Activated B cell treated with CpG ODN at 0.5 μM for 24 hours (primary cell): Measurements from ENCODE around the gene SP6. TPM values are rescaled to one million over a fixed set of nuclear protein-coding genes. Genes with fewer than 3 reads are reported as not detected.
A peak's percentile ranks its signal among the peaks of the same experiment; 100 is the strongest.

Source experiments
- ATAC-seq: fragments of 200-7000 bp; cut with Tn5 transposase; one replicate; pipeline ENCODE4 v1.10.0; 2021; ENCODE audit warnings: low read depth, mild to moderate bottlenecking, moderate library complexity
- CTCF ChIA-PET: fragments of 350-600 bp; sonication (Branson Sonifier 250); formaldehyde crosslinking; loops from one replicate; lab custom pipeline; 2021; ENCODE audit warnings: antibody characterized with exemption; lab: Charles Lee
- POLR2A ChIA-PET: fragments of 350-600 bp; sonication (Branson Sonifier 250); formaldehyde crosslinking; loops from one replicate; lab custom pipeline; 2021; ENCODE audit warnings: antibody characterized with exemption; lab: Charles Lee
- DNase-seq: peaks from one replicate; pipeline ENCODE4 v3.0.0; 2022
- H3K27ac Mint-ChIP-seq: one replicate; pipeline ENCODE4 v1.8.0; 2020; ENCODE audit warnings: mixed read lengths
- H3K27me3 Mint-ChIP-seq: one replicate; pipeline ENCODE4 v1.8.0; 2021; ENCODE audit warnings: mixed read lengths
- H3K36me3 Mint-ChIP-seq: one replicate; pipeline ENCODE4 v1.8.0; 2021; ENCODE audit warnings: low read depth, mixed read lengths
- H3K4me1 Mint-ChIP-seq: one replicate; pipeline ENCODE4 v1.8.0; 2021; ENCODE audit warnings: mixed read lengths
- H3K4me3 Mint-ChIP-seq: one replicate; pipeline ENCODE4 v1.8.0; 2020; ENCODE audit warnings: mild to moderate bottlenecking, mixed read lengths
- H3K9me3 Mint-ChIP-seq: one replicate; pipeline ENCODE4 v1.8.0; 2020; ENCODE audit warnings: mixed read lengths
- CTCF ChIP-seq: fragments of 200-600 bp; IDR thresholded peaks from one replicate; pipeline ENCODE4 v1.8.0; 2022; ENCODE audit warnings: antibody characterized with exemption, mild to moderate bottlenecking
- intact Hi-C: fragments of 100-400 bp; cut with micrococcal nuclease; formaldehyde crosslinking; loops from one replicate; pipeline ENCODE4 v1.15.1; 2024
- total RNA-seq: library from RNA; stranded (reverse); gene quantifications from 2 replicates; pipeline ENCODE4 v1.2.3, GENCODE V29; 2022

The SP6 gene
- total RNA-seq, 1 donor from 2014 or later: 0.09 TPM

DNA sequence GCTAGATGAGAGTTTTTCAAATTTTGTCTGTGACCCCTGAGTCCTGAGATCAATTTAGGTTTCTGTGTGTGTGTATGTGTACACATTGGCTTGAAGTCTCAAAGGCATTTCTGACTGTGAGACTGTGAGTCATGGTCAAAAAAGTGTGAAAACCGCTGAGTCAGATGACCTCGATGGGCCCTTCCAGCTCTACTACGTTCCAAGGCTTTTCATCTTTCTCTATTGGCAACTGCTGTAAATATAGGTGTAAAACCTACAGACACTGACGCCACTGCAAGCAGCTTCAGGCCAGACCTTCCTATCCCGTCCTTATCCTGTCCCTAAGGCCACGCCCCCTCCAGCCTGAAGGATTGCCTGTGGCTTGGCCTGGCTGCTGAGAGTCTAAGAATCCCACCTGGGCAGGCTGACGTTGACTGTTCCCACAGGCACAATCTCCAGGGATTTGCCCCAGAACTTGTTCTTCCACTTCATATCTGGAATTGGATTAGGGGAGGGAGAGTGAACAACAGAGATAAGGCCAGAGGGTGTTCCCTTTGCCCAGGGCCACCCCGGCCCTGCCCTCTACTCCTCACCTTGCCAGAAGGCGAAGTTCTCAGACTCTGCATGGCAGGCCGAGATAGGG, 40.7 kb downstream of the SP6 start:
- no peaks in the 10 kb centered on the region for H3K27me3 Mint-ChIP-seq
- intact Hi-C loops: no loop called here
- ATAC-seq (peak; percentile 21), DNase-seq (no peak)
- no peak for TF ChIP-seq CTCF
- H3K4me3 Mint-ChIP-seq: no peak overlapping the region
- ChIA-PET CTCF (no interaction called here), POLR2A (no interaction called here)
- no peaks in the 10 kb centered on the region for H3K9me3 Mint-ChIP-seq
- H3K36me3 Mint-ChIP-seq: peaks cover 81% of the 10 kb centered on the region
- H3K4me1 Mint-ChIP-seq: no peaks in the 10 kb centered on the region
- no peak overlapping the region for H3K27ac Mint-ChIP-seq

GRCh38 chr17:47808830-47809480, 42.0 kb downstream of the SP6 start:
- CTCF ChIA-PET: no interaction called here

GRCh38 chr17:47808036-47808829, 42.7 kb downstream of the SP6 start:
- ChIA-PET CTCF (no interaction called here), POLR2A (no interaction called here)
- H3K4me3 Mint-ChIP-seq: no peak overlapping the region
- no peak for TF ChIP-seq CTCF
- no peak overlapping the region for H3K27ac Mint-ChIP-seq
- peaks cover 65% of the 10 kb centered on the region for H3K36me3 Mint-ChIP-seq
- ATAC-seq: no peak
- H3K4me1 Mint-ChIP-seq: no peaks in the 10 kb centered on the region
- no peak for DNase-seq
- H3K9me3 Mint-ChIP-seq: no peaks in the 10 kb centered on the region
- no peaks in the 10 kb centered on the region for H3K27me3 Mint-ChIP-seq
- intact Hi-C loops: no loop called here

More at GRCh38 chr17:47808830-47809480, 42.0 kb downstream of the SP6 start:
- DNase-seq (no peak), ATAC-seq (no peak)
- POLR2A ChIA-PET: no interaction called here
- Mint-ChIP-seq H3K36me3 (peaks cover 71% of the 10 kb centered on the region), H3K4me3 (no peak overlapping the region), H3K27ac (no peak overlapping the region), H3K4me1 (no peaks in the 10 kb centered on the region), H3K27me3 (no peaks in the 10 kb centered on the region), H3K9me3 (no peaks in the 10 kb centered on the region)
- TF ChIP-seq CTCF: no peak
- intact Hi-C loops: no loop called here

GRCh38 chr17:47807421-47807820, 43.5 kb downstream of the SP6 start:
- CTCF ChIA-PET: no interaction called here
- H3K9me3 Mint-ChIP-seq: no peaks in the 10 kb centered on the region
- no peak for ATAC-seq
- no peak overlapping the region for H3K4me3 Mint-ChIP-seq
- POLR2A ChIA-PET: no interaction called here
- no peak for DNase-seq
- TF ChIP-seq CTCF: no peak
- H3K27me3 Mint-ChIP-seq: no peaks in the 10 kb centered on the region
- no peaks in the 10 kb centered on the region for H3K4me1 Mint-ChIP-seq
- intact Hi-C loops: no loop called here
- H3K27ac Mint-ChIP-seq: no peak overlapping the region
- H3K36me3 Mint-ChIP-seq: peaks cover 57% of the 10 kb centered on the region

GRCh38 chr17:47806913-47807255, 44.1 kb downstream of the SP6 start:
- DNase-seq (no peak), ATAC-seq (no peak)
- intact Hi-C loops: no loop called here
- H3K36me3 Mint-ChIP-seq: peaks cover 51% of the 10 kb centered on the region
- no peak overlapping the region for H3K4me3 Mint-ChIP-seq
- no peak overlapping the region for H3K27ac Mint-ChIP-seq
- no peak for TF ChIP-seq CTCF
- ChIA-PET POLR2A (no interaction called here), CTCF (no interaction called here)
- H3K27me3 Mint-ChIP-seq: no peaks in the 10 kb centered on the region
- no peaks in the 10 kb centered on the region for H3K9me3 Mint-ChIP-seq
- H3K4me1 Mint-ChIP-seq: no peaks in the 10 kb centered on the region
